Measurements from ENCODE around the gene CTNNB1. TPM values are rescaled to one million over a fixed set of nuclear protein-coding genes. Genes with fewer than 3 reads are reported as not detected.

The CTNNB1 gene
- polyA plus RNA-seq, 2 donors, result 54.1 to 117 TPM

DNA sequence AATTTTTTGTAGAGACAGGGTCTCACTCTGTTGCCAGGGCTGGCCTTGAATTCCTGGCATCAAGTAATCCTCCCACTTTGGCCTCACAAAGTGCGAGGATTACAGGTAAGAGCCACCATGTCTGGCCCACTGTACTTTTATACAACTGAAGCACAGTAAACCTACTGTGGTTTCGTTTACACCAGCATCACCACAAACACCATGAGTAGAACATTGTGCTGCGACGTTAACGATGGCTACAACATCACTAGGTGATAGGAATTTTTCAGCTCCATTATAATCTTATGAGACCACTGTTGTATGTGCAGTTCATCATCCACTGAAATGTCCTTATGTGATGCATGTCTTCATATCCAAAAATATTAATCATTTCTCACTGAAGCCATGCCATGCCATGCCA is 11.7 kb downstream of the CTNNB1 start:
- Histone ChIP-seq H3K27ac (ENCODE audit: low read depth in 2 of 2, low read length in 1 of 2) (no peak overlapping the region), H3K27me3 (ENCODE audit: control insufficient read depth in 1 of 2, insufficient read depth in 2 of 2, low read length in 2 of 2) (no peaks in the 10 kb centered on the region), H3K4me3 (ENCODE audit: low read depth in 1 of 2, low read length in 2 of 2) (no peak overlapping the region), H3K36me3 (ENCODE audit: control insufficient read depth in 2 of 2, insufficient read depth in 2 of 2, low read length in 1 of 2) (no peaks in the 10 kb centered on the region), H3K9me3 (ENCODE audit: control insufficient read depth in 2 of 2, insufficient read depth in 1 of 2, low read depth in 1 of 2, low read length in 1 of 2) (no peaks in the 10 kb centered on the region), H3K4me1 (ENCODE audit: control insufficient read depth in 2 of 2, insufficient read depth in 2 of 2, low read length in 1 of 2) (no peaks in the 10 kb centered on the region)
- WGBS, 2 donors, result 90 to 91% methylated on average over 5 of the region's 5 CpGs

DNA sequence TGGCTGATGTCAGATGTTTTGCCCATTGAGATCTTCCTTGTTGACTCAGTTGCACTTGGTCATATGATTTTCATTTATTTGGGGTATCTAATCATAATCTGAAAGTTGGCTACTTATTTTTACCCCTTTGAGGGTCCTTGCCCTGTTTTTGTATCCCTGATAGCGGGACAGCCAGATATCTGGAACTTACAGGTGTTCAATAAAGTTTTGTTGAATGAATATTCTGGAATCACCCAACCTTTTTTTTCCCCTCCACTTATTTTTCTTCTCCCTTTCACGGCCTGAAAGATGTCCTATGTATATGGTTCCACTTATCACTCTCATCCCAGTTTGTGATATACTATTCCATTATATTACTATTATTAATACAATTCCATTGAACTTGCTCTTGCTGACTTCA is 12.8 kb downstream of the CTNNB1 start:
- Histone ChIP-seq H3K36me3 (ENCODE audit: control insufficient read depth in 2 of 2, insufficient read depth in 2 of 2, low read length in 1 of 2) (no peaks in the 10 kb centered on the region), H3K27ac (ENCODE audit: low read depth in 2 of 2, low read length in 1 of 2) (no peak overlapping the region), H3K4me1 (ENCODE audit: control insufficient read depth in 2 of 2, insufficient read depth in 2 of 2, low read length in 1 of 2) (no peaks in the 10 kb centered on the region), H3K9me3 (ENCODE audit: control insufficient read depth in 2 of 2, insufficient read depth in 1 of 2, low read depth in 1 of 2, low read length in 1 of 2) (no peaks in the 10 kb centered on the region), H3K27me3 (ENCODE audit: control insufficient read depth in 1 of 2, insufficient read depth in 2 of 2, low read length in 2 of 2) (no peaks in the 10 kb centered on the region), H3K4me3 (ENCODE audit: low read depth in 1 of 2, low read length in 2 of 2) (no peak overlapping the region)
- WGBS, 2 donors, result 93 to 94% methylated on average over 2 of the region's 2 CpGs

DNA sequence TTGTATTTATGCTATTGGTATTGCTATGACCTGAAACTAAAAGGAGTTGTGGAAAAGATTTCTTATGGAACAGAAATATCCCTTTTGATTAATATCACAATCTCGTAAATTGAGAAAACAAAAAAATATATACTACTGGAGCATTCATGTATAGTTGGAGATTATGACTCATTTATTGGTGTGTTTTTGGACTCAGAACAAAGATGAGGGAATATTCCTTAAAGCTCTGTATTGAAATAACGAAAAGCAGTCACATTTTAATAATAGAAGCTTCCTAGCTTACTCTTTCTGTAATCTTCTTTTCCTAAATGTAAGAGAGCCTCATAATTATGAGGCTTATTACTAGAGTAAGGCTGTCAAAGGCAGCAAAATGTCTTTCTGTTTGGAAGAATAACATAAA is 14.3 kb downstream of the CTNNB1 start:
- no peaks in the 10 kb centered on the region for H3K36me3 ChIP-seq (ENCODE audit: control insufficient read depth in 2 of 2, insufficient read depth in 2 of 2, low read length in 1 of 2)
- H3K9me3 ChIP-seq (ENCODE audit: control insufficient read depth in 2 of 2, insufficient read depth in 1 of 2, low read depth in 1 of 2, low read length in 1 of 2), result no peaks in the 10 kb centered on the region
- H3K27ac ChIP-seq (ENCODE audit: low read depth in 2 of 2, low read length in 1 of 2), result no peak overlapping the region
- 32 to 44% methylated on average over 2 of the region's 2 CpGs for WGBS, 2 donors
- no peaks in the 10 kb centered on the region for H3K4me1 ChIP-seq (ENCODE audit: control insufficient read depth in 2 of 2, insufficient read depth in 2 of 2, low read length in 1 of 2)
- no peak overlapping the region for H3K4me3 ChIP-seq (ENCODE audit: low read depth in 1 of 2, low read length in 2 of 2)
- H3K27me3 ChIP-seq (ENCODE audit: control insufficient read depth in 1 of 2, insufficient read depth in 2 of 2, low read length in 2 of 2), result no peaks in the 10 kb centered on the region

DNA sequence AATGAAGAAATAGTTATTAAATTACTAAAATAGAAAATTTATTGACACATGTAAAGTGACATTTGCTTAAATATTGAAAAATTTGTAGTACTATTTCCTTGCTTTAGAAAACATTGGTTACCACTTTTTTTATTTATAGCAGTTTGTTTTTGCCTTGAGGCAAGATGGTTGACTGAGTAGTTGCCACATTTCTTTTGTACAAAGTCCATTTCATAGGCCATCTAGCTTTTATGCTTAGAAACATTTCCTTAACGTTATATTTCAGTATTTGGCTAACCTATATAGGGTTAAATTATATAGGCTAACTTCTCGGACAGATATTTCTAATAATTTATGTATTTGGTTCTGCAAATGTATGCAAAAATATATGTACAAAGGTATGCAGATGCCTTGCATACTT is 17.1 kb downstream of the CTNNB1 start:
- Histone ChIP-seq H3K27ac (ENCODE audit: low read depth in 2 of 2, low read length in 1 of 2) (no peak overlapping the region), H3K4me3 (ENCODE audit: low read depth in 1 of 2, low read length in 2 of 2) (no peak overlapping the region), H3K4me1 (ENCODE audit: control insufficient read depth in 2 of 2, insufficient read depth in 2 of 2, low read length in 1 of 2) (no peaks in the 10 kb centered on the region), H3K27me3 (ENCODE audit: control insufficient read depth in 1 of 2, insufficient read depth in 2 of 2, low read length in 2 of 2) (no peaks in the 10 kb centered on the region), H3K36me3 (ENCODE audit: control insufficient read depth in 2 of 2, insufficient read depth in 2 of 2, low read length in 1 of 2) (no peaks in the 10 kb centered on the region), H3K9me3 (ENCODE audit: control insufficient read depth in 2 of 2, insufficient read depth in 1 of 2, low read depth in 1 of 2, low read length in 1 of 2) (no peaks in the 10 kb centered on the region)
- 56 to 63% methylated on average over 2 of the region's 2 CpGs for WGBS, 2 donors

DNA sequence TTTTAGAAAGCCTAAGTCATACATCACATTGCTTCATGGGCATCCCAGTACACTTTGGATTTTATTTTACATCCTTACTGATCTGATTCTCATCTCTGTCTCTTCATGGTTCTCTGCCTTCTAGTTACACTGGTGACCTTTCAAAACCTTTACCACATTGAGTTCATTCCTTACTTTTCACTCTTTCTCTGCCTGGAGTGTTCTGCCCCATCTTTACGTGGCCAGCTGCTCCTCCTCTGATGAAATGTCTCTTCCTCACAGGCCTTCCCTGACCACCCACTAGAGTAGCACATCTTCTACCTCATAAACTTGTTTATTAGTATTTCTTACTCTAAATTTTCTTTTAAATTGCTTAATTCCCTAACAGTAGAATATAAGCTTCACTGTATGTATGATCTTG is 17.7 kb downstream of the CTNNB1 start:
- Histone ChIP-seq H3K9me3 (ENCODE audit: control insufficient read depth in 2 of 2, insufficient read depth in 1 of 2, low read depth in 1 of 2, low read length in 1 of 2) (no peaks in the 10 kb centered on the region), H3K36me3 (ENCODE audit: control insufficient read depth in 2 of 2, insufficient read depth in 2 of 2, low read length in 1 of 2) (no peaks in the 10 kb centered on the region), H3K27ac (ENCODE audit: low read depth in 2 of 2, low read length in 1 of 2) (no peak overlapping the region), H3K4me1 (ENCODE audit: control insufficient read depth in 2 of 2, insufficient read depth in 2 of 2, low read length in 1 of 2) (no peaks in the 10 kb centered on the region), H3K27me3 (ENCODE audit: control insufficient read depth in 1 of 2, insufficient read depth in 2 of 2, low read length in 2 of 2) (no peaks in the 10 kb centered on the region), H3K4me3 (ENCODE audit: low read depth in 1 of 2, low read length in 2 of 2) (no peak overlapping the region)
- 48 to 64% methylated on average over 1 of the region's 1 CpG for WGBS, 2 donors

DNA sequence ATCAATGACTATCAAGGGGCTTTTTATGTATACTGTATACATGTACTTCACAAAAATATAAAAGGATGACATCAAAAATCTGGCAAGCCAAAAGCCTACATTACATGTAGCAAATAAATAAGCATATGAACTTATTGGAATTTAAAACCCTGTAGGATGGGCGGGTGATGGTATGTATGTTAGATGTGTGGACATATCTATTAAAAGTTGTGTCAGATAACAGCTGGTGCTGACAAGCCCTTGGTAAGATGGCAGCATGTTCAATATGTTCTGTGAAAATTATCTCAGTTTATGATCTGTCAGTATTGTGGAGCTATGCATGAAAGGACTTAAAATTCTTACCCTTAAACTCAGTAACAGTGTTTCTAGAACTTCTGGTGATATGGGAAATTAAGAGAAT is 20.1 kb downstream of the CTNNB1 start:
- peaks cover 0 to 1% of the 10 kb centered on the region in 2 donors for H3K36me3 ChIP-seq (ENCODE audit: control insufficient read depth in 2 of 2, insufficient read depth in 2 of 2, low read length in 1 of 2)
- no peaks in the 10 kb centered on the region for H3K4me1 ChIP-seq (ENCODE audit: control insufficient read depth in 2 of 2, insufficient read depth in 2 of 2, low read length in 1 of 2)
- no peak overlapping the region for H3K4me3 ChIP-seq (ENCODE audit: low read depth in 1 of 2, low read length in 2 of 2)
- no peaks in the 10 kb centered on the region for H3K9me3 ChIP-seq (ENCODE audit: control insufficient read depth in 2 of 2, insufficient read depth in 1 of 2, low read depth in 1 of 2, low read length in 1 of 2)
- 82 to 100% methylated on average over 1 of the region's 1 CpG for WGBS, 2 donors
- H3K27me3 ChIP-seq (ENCODE audit: control insufficient read depth in 1 of 2, insufficient read depth in 2 of 2, low read length in 2 of 2), result no peaks in the 10 kb centered on the region
- H3K27ac ChIP-seq (ENCODE audit: low read depth in 2 of 2, low read length in 1 of 2), result no peak overlapping the region

DNA sequence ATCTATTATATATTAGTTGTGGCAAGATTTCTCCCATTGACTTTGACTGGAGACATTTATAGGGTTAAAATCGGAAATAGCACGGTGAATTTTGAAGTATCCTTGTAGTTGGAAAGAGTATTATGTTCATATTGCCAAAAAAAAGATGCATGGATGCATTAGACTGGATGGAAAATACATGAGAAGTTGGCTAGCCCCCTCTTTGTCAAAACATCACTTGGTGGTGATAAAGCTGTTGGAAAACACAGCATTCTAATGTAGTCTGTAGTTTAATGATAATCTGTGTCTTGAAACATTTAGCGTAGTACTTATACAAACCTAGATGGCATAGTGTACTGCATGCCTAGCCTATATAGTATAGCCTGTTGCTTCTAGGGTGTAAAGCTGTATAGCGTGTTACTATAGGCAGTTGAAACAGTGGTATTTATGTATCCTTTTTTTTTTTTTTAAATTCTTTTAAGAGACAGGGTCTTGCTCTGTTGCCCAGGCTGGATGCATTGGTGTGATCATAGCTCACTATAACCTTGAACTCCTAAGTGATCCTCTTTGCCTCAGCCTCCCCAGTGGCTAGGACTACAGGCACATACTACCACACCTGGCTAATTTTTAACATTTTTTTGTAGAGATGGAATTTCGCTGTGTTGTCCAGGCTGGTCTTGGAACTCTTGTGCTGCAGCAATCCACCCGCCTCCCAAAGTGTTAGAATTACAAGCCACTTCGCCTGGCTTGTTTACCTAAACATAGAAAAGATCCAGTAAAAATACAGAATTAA is 21.8 kb downstream of the CTNNB1 start:
- Histone ChIP-seq H3K27ac (ENCODE audit: low read depth in 2 of 2, low read length in 1 of 2) (no peak overlapping the region), H3K4me3 (ENCODE audit: low read depth in 1 of 2, low read length in 2 of 2) (no peak overlapping the region), H3K9me3 (ENCODE audit: control insufficient read depth in 2 of 2, insufficient read depth in 1 of 2, low read depth in 1 of 2, low read length in 1 of 2) (no peaks in the 10 kb centered on the region), H3K4me1 (ENCODE audit: control insufficient read depth in 2 of 2, insufficient read depth in 2 of 2, low read length in 1 of 2) (no peaks in the 10 kb centered on the region), H3K27me3 (ENCODE audit: control insufficient read depth in 1 of 2, insufficient read depth in 2 of 2, low read length in 2 of 2) (no peaks in the 10 kb centered on the region), H3K36me3 (ENCODE audit: control insufficient read depth in 2 of 2, insufficient read depth in 2 of 2, low read length in 1 of 2) (peaks cover 11 to 16% of the 10 kb centered on the region in 2 donors)
- WGBS, 2 donors, result 77 to 81% methylated on average over 7 of the region's 7 CpGs

DNA sequence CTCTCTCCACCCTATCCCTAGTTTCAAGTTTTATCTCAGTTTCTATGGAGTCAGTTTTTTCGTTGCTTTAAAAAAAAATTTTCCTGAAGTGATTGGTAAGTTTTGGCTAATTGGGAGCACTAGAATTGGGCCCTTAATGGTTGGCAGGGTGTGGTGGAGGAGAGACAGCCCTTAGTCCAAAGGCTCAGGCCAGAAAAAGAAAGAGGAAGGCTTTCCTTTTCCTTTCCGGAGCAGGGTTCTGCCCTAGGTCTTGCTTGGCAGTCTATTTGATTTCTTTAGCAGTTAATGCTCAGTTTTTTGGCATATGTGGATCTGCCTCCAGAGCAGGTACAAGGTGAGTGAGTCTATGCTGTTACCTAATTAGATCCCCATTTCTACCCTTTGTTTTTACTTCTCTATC is 22.7 kb downstream of the CTNNB1 start:
- no peak overlapping the region for H3K4me3 ChIP-seq (ENCODE audit: low read depth in 1 of 2, low read length in 2 of 2)
- H3K4me1 ChIP-seq (ENCODE audit: control insufficient read depth in 2 of 2, insufficient read depth in 2 of 2, low read length in 1 of 2), result no peaks in the 10 kb centered on the region
- peaks cover 13 to 16% of the 10 kb centered on the region in 2 donors for H3K36me3 ChIP-seq (ENCODE audit: control insufficient read depth in 2 of 2, insufficient read depth in 2 of 2, low read length in 1 of 2)
- 50 to 52% methylated on average over 2 of the region's 2 CpGs for WGBS, 2 donors
- no peaks in the 10 kb centered on the region for H3K27me3 ChIP-seq (ENCODE audit: control insufficient read depth in 1 of 2, insufficient read depth in 2 of 2, low read length in 2 of 2)
- no peaks in the 10 kb centered on the region for H3K9me3 ChIP-seq (ENCODE audit: control insufficient read depth in 2 of 2, insufficient read depth in 1 of 2, low read depth in 1 of 2, low read length in 1 of 2)
- no peak overlapping the region for H3K27ac ChIP-seq (ENCODE audit: low read depth in 2 of 2, low read length in 1 of 2)

DNA sequence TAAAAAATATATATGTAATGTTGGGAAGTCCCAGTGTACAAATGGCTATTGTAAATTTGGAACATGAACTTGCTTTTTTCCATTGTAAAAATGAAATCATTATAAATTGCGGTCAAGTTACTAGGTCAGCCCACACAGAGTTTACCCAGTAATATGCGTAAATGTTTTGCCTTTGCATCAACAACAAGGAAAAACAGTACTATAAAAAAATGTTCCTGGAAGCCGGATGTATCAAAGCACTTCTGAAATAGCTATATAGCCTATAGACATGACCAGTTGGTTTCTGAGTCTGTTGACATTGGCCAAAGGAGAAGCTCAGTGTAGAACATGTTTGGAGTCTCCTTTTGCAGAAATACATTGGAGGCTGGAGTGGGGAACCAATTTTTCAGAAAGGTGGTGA is 23.2 kb downstream of the CTNNB1 start:
- Histone ChIP-seq H3K27me3 (ENCODE audit: control insufficient read depth in 1 of 2, insufficient read depth in 2 of 2, low read length in 2 of 2) (no peaks in the 10 kb centered on the region), H3K27ac (ENCODE audit: low read depth in 2 of 2, low read length in 1 of 2) (no peak overlapping the region), H3K4me1 (ENCODE audit: control insufficient read depth in 2 of 2, insufficient read depth in 2 of 2, low read length in 1 of 2) (no peaks in the 10 kb centered on the region)

DNA sequence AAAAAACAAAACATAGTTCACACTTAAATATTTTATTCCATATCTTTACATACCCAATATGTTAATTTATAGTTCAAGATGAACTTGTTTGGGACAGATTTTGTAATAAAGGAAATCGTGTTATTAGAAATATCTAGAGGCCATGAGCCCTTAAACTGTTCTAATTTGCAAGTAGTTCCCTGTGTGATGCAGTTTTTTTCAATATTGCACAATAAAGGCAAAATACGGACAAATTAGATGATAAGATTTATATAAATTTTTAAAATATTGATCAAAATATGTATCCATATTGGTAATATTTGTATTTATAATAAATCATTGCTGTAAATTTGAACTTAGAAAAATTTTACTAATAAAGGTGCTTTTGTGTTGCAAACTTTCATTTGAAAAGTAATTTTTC is 23.8 kb downstream of the CTNNB1 start:
- Histone ChIP-seq H3K27me3 (ENCODE audit: control insufficient read depth in 1 of 2, insufficient read depth in 2 of 2, low read length in 2 of 2) (no peaks in the 10 kb centered on the region), H3K27ac (ENCODE audit: low read depth in 2 of 2, low read length in 1 of 2) (no peak overlapping the region), H3K4me3 (ENCODE audit: low read depth in 1 of 2, low read length in 2 of 2) (no peak overlapping the region), H3K9me3 (ENCODE audit: control insufficient read depth in 2 of 2, insufficient read depth in 1 of 2, low read depth in 1 of 2, low read length in 1 of 2) (no peaks in the 10 kb centered on the region), H3K36me3 (ENCODE audit: control insufficient read depth in 2 of 2, insufficient read depth in 2 of 2, low read length in 1 of 2) (peaks cover 13 to 16% of the 10 kb centered on the region in 2 donors), H3K4me1 (ENCODE audit: control insufficient read depth in 2 of 2, insufficient read depth in 2 of 2, low read length in 1 of 2) (no peaks in the 10 kb centered on the region)
- WGBS, 2 donors, result 75 to 80% methylated on average over 2 of the region's 2 CpGs

More for the DNA sequence above, 23.2 kb downstream of the CTNNB1 start:
- H3K9me3 ChIP-seq (ENCODE audit: control insufficient read depth in 2 of 2, insufficient read depth in 1 of 2, low read depth in 1 of 2, low read length in 1 of 2), result no peaks in the 10 kb centered on the region
- 69 to 71% methylated on average over 3 of the region's 3 CpGs for WGBS, 2 donors
- H3K4me3 ChIP-seq (ENCODE audit: low read depth in 1 of 2, low read length in 2 of 2), result no peak overlapping the region
- H3K36me3 ChIP-seq (ENCODE audit: control insufficient read depth in 2 of 2, insufficient read depth in 2 of 2, low read length in 1 of 2), result peaks cover 13 to 16% of the 10 kb centered on the region in 2 donors

All from esophagus (tissue), 2 donors.